ENCODE measurements around the gene STN1.

- TF ChIP-seq MAX (IDR thresholded peaks at IDR 0.05) (no peak), EP300 (IDR thresholded peaks at IDR 0.05; ENCODE audit: borderline replicate concordance) (no peak), RAD21 (IDR thresholded peaks at IDR 0.05; ENCODE audit: low read depth) (no peak), NFIC (IDR thresholded peaks at IDR 0.05) (no peak), YY1 (IDR thresholded peaks at IDR 0.05; ENCODE audit: low read depth) (no peak), ZBTB7A (IDR thresholded peaks at IDR 0.05; ENCODE audit: low read depth) (no peak), EGR1 (IDR thresholded peaks at IDR 0.05) (no peak), FOXM1 (IDR thresholded peaks at IDR 0.05; ENCODE audit: borderline replicate concordance, low read depth) (no peak)
- TF ChIP-seq, protein P1, sequence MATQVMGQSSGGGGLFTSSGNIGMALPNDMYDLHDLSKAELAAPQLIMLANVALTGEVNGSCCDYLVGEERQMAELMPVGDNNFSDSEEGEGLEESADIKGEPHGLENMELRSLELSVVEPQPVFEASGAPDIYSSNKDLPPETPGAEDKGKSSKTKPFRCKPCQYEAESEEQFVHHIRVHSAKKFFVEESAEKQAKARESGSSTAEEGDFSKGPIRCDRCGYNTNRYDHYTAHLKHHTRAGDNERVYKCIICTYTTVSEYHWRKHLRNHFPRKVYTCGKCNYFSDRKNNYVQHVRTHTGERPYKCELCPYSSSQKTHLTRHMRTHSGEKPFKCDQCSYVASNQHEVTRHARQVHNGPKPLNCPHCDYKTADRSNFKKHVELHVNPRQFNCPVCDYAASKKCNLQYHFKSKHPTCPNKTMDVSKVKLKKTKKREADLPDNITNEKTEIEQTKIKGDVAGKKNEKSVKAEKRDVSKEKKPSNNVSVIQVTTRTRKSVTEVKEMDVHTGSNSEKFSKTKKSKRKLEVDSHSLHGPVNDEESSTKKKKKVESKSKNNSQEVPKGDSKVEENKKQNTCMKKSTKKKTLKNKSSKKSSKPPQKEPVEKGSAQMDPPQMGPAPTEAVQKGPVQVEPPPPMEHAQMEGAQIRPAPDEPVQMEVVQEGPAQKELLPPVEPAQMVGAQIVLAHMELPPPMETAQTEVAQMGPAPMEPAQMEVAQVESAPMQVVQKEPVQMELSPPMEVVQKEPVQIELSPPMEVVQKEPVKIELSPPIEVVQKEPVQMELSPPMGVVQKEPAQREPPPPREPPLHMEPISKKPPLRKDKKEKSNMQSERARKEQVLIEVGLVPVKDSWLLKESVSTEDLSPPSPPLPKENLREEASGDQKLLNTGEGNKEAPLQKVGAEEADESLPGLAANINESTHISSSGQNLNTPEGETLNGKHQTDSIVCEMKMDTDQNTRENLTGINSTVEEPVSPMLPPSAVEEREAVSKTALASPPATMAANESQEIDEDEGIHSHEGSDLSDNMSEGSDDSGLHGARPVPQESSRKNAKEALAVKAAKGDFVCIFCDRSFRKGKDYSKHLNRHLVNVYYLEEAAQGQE (IDR thresholded peaks at IDR 0.05; ENCODE audit: low read depth) = no peak
These were observed 74.0 kb downstream of the STN1 start for GRCh38 chr10:103843854-103844570.
